PC-3 (cell line): ENCODE data around the gene ASF1B.

Source experiments
- CTCF ChIP-seq: fragments of 300-600 bp; sonication (generic); conservative IDR thresholded peaks from 2 replicates; pipeline ENCODE4 v1.5.1; 2017; ENCODE audit warnings: antibody characterized with exemption, low read depth, mild to moderate bottlenecking, low read length
- EZH2 ChIP-seq: fragments of 300-600 bp; sonication (generic); IDR thresholded peaks from one replicate; pipeline ENCODE4 v1.6.1; 2017; ENCODE audit warnings: antibody characterized with exemption, mild to moderate bottlenecking, low read length; ENCODE audit not compliant: unreplicated experiment
- EZH2phosphoT487 ChIP-seq: fragments of 300-600 bp; sonication (generic); IDR thresholded peaks from 2 replicates; pipeline ENCODE4 v1.6.1; 2018; ENCODE audit warnings: mild to moderate bottlenecking, antibody characterized with exemption, low read length, borderline replicate concordance

DNA sequence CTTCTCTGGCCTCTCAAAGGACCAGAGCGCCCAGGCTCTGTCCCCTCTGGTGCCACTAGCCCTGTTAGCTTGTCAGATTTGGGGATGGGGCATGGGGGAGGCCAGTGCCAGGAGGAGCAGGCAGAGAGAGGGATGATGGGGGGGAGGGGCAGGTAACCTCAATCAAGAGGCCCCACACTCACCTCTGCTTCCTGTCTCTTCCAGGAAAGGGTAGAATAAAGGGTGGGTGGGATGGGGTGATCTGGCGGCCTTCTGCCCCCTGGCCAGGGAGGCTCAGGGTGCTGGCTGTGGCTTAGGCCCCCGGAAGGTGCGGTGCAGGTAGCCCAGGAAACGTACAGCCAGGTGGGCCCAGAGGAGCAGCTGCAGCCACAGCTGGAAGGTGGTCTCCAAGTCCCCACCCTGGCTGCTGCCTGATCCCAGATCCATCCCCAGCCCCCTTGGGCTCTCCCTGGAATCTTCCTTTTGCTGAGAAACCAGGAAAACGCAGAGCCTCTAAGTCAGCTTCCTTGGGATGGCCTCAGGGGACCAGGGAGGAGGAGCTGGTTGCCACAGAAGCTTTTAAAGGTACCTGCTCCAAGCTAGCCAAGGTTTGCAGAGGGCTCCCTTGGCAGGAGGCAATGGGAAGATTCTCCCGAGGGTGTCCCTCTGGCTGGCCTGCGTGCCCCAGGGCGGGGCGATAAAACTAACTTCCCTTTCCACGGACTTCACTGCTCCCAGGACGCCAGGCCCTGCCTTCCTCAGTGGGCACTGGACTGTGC lies 24.2 kb downstream of the ASF1B start:
- TF ChIP-seq CTCF: no peak
- TF ChIP-seq EZH2: no peak
- no peak for TF ChIP-seq EZH2phosphoT487
